Renal cortex interstitium (tissue), 15 donors: ENCODE data around the gene LCP1. TPM values are rescaled to one million over a fixed set of nuclear protein-coding genes. Genes with fewer than 3 reads are reported as not detected.
"Not testable (repeated sequence)": the region's sequence is repeated elsewhere in the genome, so short reads cannot be mapped to it uniquely, and the experiment has no call there.

Source experiments
- DNase-seq, 11 donors: peaks; one replicate each; pipeline ENCODE4 v3.0.0-alpha.2; 2013; ENCODE audit warnings: low read depth in 9 of 11, low spot score in 4 of 11; ENCODE audit errors: extremely low read depth in 1 of 11
- long read RNA-seq, 16 experiments: transcript quantifications; one replicate each; lab custom pipeline, GENCODE V29; 2026
- polyA plus RNA-seq, 3 donors: library from polyadenylated mRNA; unstranded; fragments of 120-200 nt; gene quantifications; one replicate each; pipeline ENCODE4 v1.2.1, GENCODE V29; 2013; ENCODE audit not compliant: insufficient read length in 3 of 3

The LCP1 gene, protein sequence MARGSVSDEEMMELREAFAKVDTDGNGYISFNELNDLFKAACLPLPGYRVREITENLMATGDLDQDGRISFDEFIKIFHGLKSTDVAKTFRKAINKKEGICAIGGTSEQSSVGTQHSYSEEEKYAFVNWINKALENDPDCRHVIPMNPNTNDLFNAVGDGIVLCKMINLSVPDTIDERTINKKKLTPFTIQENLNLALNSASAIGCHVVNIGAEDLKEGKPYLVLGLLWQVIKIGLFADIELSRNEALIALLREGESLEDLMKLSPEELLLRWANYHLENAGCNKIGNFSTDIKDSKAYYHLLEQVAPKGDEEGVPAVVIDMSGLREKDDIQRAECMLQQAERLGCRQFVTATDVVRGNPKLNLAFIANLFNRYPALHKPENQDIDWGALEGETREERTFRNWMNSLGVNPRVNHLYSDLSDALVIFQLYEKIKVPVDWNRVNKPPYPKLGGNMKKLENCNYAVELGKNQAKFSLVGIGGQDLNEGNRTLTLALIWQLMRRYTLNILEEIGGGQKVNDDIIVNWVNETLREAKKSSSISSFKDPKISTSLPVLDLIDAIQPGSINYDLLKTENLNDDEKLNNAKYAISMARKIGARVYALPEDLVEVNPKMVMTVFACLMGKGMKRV
- polyA plus RNA-seq = 10 to 100 TPM in 1 of 3 donors, 1 to 10 TPM in 2; 8.7 to 11.5 (median 9.7) TPM
- long read RNA-seq, donor 1, partial matches to known transcripts = 0 of 2 reads
- long read RNA-seq, donor 1, other reads (novel, unspliced or antisense) = 0 of 2 reads
- long read RNA-seq, donor 2, transcript LCP1-201 (16 exons, 3,787 nt) = major isoform, 5 of 5 reads
- long read RNA-seq, donor 2, partial matches to known transcripts = 0 of 5 reads
- long read RNA-seq, donor 2, other reads (novel, unspliced or antisense) = 0 of 5 reads
- long read RNA-seq, donor 3, partial matches to known transcripts = 0 of 3 reads
- long read RNA-seq, donor 3, other reads (novel, unspliced or antisense) = 0 of 3 reads
- long read RNA-seq, donor 4, partial matches to known transcripts = 0 of 3 reads
- long read RNA-seq, donor 4, other reads (novel, unspliced or antisense) = 0 of 3 reads
- long read RNA-seq, donor 5 = 0 reads
- long read RNA-seq, donor 6 = 0 reads
- long read RNA-seq, donor 7, partial matches to known transcripts = 0 of 1 reads
- long read RNA-seq, donor 7, other reads (novel, unspliced or antisense) = 0 of 1 reads
- long read RNA-seq, donor 8 = 0 reads
- long read RNA-seq, donor 9 = 0 reads
- long read RNA-seq, donor 10, partial matches to known transcripts = 0 of 1 reads
- long read RNA-seq, donor 10, other reads (novel, unspliced or antisense) = 0 of 1 reads
- long read RNA-seq, donor 11, partial matches to known transcripts = 0 of 2 reads
- long read RNA-seq, donor 11, other reads (novel, unspliced or antisense) = 0 of 2 reads
- long read RNA-seq, donor 12 = 0 reads
- long read RNA-seq, donor 13 = 0 reads
- long read RNA-seq, donor 14, partial matches to known transcripts = 0 of 1 reads
- long read RNA-seq, donor 14, other reads (novel, unspliced or antisense) = 0 of 1 reads
- long read RNA-seq, donor 15 = 0 reads
- long read RNA-seq, donor 16, partial matches to known transcripts = 0 of 4 reads
- long read RNA-seq, donor 16, other reads (novel, unspliced or antisense) = 0 of 4 reads

DNA sequence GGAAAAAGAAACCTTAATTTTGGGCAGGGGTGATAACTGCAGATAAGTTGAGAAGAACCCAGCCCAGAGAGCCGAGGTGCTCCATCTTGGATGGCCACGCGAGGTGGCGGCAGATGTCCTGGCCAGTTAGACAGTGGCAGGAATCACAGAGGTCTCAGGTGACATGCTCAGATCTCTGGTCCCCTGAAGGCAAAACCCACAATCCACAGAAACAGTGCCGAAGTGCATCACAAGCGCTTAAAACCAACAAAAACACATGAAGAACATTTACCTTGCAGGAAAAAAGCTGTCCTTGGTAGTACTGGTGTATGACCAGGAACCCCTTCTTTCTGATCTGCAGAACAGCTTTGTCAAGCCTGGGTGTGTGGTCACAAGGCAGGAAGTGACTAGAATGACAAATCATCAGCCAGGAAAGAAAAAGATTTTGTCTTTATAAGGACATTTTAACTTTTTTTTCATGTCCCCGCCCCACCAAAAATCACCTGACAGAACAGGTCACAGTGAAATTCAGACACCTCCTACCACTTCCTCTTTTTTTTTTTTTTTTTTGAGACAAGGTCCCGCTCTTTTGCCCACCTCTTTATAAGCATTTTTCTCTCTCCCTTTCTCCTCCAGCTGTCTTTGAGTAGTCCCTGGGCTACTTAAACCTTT, at the start of gene LCP1:
LCP1 (minus strand) TSS at position 338 of the 651 bp plus-strand sequence. CDS start 22,515 bp downstream, outside the sequence.
- no peak for DNase-seq

DNA sequence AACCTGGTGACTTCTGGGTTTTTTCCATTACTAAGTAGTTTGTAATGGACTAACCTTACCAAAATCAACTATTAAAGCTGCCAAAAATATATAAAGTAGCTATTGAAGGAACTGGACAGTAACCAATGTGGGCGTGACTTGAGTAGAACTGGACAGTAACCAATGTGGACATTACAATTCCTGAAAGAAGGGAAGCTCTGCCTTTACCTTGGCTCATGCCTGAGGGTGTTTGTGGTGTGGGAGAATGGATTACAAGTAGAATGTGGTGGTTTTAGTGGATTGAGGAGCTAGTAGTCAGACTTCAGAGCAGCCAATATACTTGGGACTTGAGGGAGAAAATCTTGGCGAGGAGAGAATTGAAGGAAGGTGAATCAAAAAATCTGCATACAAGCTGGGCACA, 47.3 kb upstream of the LCP1 start:
- DNase-seq = no peak

DNA sequence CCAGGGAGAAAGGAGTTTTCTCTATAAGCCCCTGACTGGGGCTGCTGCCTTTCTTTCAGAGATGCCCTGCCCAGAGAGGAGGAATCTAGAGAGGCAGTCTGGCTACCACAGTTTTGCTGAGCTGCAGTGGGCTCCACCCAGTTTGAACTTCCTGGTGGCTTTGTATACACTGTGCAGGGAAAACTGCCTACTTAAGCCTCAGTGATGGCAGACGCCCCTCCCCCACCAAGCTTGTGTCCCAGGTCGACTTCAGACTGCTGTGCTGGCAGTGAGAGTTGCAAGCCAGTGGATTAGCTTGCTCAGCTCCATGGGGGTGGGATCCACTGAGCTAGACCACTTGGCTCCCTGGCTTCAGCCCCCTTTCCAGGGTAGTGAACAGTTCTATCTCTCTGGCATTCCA, 38.3 kb upstream of the LCP1 start:
- DNase-seq = peak in 1 of 11 donors; percentile 2

DNA sequence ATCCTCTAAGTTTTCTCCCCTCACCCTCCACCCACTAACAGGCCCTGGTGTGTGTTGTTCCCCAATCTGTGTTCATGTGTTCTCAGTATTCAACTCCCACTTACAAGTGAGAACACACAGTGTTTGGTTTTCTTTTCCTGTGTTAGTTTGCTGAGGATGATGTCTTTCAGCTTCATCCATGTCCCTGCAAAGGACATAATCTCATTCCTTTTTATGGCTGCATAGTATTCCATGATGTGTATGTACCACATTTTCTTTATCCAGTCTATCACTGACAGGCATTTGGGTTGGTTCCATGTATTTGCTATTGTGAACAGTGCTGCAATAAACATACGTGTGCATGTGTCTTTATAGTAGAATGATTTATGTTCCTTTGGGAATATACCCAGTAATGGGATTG, 32.8 kb upstream of the LCP1 start:
- DNase-seq = not testable (repeated sequence)

DNA sequence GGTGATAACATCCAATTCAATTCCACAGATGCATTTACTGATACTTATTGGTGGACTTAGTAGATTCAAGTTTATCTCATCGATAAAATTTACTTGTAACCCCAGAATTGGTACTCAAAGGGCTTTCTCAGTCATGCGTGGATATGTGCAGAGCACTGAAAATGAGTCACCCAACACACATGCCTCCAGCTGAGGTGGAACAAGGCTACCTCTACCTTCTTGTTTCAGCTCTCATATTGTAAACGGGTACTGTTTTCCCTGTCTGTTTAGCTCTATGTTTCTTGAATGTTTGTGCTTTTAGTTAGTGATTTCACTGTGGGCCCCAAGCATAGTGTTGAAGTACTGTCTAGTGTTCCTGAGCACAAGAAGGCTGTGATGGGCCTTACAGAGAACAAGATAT, 31.3 kb upstream of the LCP1 start:
- no peak for DNase-seq

DNA sequence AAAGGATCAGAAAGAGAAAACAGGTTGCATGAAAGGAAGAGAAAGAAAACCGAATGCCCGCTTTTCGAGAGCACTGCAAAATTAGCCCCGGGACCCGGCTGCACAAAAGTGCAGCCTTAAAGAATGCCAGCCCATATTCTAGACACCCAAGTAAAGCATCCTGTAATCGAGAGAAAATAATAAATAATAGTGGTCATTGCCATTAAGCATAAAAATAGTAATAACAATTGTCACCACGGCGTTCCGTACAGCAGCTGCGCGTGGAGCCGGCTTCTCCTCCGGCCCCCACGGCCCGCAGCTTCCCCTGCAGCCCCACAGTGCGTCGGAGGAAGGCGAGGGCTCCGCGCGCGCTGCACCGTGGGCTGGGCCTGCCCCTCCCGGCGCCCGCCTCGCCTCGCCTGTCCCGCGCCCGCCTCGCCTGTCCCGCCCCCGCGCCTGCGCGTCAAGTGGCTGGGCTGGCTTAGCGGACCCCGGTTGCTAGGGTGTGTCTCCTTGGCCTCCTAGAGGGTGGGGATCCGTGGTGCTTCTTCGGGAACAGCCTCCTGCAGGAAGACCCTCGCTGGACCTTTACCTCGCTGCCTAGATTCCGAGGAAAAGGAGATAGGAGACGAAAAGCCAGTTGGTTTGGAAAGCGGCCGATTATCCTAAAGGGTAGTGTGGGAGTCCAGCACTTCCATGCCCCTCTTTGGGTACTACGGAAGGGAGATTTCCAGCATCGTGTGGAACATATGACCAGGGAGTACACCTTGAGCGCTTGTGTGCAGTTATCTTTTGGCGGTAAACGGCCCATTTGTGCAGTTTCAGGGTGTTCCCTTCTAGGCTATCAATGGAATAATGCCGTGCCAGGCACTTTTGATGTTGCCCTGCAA, 29.7 kb upstream of the LCP1 start, which contains the start of gene LRRC63:
LRRC63 (plus strand) TSS at position 446 of the 869 bp plus-strand sequence. CDS start 1,107 bp downstream, outside the sequence.
- peak; percentile 7 to 51 (median 36) for DNase-seq

DNA sequence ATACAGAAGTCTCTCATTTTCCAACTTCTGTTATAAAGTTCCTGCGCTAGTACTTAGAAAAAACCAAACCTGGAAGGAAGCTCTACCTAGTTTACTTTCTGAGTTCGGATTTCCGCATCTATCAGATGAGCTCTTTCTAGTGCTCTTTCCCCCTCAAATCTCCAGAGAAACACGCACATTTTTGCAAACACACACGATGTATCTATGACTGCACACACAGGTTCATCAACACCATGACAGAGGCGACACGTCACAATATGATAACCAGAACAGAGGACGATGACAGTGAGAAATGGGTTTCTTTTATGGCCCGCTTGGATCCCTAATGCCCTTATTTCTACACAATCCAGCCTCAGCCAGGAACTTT, 29.1 kb upstream of the LCP1 start:
- peak in 2 of 11 donors; percentile 0 to 2 for DNase-seq

DNA sequence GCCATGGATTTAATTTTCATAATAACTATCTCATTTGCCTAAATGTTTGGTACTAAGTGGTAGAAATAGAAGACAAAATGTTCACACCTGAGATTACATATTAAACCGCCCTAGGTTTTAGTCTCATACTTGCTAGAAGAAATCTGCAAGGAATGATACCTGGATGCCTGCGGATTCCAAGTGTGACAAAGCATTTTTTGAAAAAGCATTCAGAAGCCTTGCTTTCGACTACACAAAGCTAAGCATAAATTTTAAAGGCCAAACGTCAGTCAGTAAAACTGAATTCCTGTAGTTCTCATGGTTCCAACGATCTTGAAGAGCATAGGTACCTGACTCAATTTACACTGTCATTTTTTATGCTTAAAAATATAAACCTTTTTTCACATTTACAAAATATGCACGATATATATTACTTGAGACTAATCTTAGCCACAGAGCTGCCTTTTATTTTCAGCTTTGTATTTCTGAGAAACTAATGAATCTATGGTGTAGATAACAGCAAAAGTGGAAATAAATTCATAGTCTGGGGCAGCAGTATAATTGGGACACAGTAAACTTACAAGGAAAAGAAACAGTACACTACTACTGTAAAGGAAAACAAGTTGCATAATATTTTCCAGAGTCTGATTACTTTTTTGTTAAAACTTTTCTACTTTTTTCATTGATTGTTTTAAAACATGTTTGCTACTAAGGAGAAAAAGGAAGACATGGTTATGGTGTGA, 28.5 kb upstream of the LCP1 start:
- no peak for DNase-seq

DNA sequence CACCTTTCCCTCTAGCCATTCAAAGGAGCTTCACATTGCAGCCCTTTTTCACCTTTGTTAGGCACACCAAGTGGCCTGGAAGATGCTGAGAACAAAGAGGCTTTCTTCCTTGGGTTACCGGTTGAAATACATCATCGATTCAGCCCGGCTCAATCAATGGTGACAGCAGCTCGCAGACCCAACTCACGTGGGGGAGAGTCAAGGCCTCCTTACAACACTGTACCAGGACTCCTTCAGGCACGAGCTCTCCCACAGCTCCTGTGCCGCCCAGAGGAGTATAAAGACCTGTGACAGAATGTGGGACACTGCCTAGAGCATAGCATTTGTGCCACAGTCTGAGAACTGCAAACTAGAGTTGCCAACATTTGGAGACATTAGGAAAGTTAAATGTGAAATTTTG, 25.9 kb upstream of the LCP1 start:
- DNase-seq = no peak

DNA sequence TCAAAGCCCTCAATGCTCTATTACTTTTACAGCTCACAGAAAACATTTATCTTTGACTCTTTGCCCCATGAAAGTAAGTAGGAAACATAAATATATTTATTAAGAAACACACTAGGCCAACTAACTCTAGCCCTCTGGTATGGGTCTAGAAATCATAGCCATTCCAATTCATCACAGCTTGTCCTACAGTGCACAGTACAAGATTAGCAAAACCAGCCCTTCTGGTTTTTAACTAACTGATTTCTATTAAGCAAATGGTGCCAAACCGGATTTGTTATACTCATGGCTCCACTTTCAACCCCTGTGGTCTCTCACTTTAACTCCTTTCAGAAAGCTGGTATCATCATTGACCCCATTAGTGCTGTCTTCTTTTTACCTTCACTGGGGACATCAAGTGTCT, 24.2 kb upstream of the LCP1 start:
- peak in 1 of 11 donors; percentile 22 for DNase-seq

DNA sequence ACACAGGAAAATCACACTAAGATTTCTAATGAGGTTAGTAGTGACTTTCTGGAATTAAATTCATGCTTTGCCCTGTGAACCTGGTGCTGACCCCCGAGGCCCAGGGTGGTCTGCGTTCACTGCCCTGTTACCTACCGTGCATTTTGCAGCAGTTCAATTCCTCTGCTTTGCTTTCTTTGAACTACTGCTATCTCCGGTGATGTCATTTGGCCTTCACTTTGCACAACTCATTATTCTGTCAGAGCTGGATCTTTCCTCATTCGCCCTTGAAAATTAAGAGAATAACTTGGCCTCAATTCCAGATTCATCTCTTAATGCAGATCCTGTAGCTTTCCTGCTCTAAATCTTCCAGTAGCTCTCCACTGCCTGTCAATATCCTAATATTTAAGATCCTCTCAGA, 21.0 kb upstream of the LCP1 start:
- no peak for DNase-seq

DNA sequence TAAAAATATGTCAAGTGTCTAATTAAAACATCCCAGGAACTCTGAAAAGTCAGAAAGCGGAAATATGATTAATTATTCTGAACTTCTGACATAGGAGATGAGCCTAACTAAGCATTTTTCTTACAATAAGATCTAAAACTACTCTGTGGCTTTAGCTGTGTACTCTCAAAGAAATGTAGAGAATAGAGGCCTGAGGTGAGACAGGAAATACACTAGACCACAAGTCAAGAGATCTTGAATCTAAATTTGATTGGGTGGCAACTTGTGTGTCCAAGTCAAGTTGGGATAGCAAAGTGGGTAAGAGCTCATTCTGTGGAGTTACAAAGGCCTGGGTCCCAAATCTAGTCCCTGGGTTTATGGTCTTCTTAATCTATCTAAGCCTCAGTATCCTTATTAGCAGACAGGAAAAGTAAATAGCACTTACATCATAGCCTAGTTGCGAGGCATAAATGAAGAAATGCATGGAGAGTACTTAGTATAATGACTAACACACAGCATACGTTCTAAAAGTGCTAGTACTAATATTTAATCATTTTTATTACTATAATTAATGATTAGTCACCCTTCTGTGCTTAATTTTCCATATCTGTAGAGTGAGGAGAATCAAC, 20.3 kb upstream of the LCP1 start:
- DNase-seq = no peak

DNA sequence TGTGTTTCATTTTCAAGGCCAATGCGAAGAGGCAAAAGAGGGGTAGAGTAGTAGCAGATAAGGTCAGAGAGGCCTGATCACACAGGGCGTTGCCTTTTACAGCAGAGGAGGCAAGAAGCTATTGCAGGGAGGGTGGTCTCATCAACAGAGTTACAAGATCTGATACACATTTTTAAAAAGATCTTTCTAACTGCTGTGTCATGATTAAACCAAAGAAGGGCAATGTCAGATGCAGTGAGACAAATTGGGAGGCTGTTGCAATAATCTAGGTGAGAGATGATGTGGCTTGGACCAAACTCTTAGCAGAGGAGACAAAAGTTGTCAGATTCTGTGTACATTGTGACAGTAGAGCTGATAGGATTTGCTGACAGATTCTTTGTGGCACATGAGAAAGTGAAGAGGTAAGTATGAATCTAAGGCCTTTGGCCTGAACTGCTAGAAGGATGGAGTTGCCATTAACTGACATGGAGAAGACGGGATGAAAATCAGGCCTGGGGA, 16.8 kb upstream of the LCP1 start:
- no peak for DNase-seq

DNA sequence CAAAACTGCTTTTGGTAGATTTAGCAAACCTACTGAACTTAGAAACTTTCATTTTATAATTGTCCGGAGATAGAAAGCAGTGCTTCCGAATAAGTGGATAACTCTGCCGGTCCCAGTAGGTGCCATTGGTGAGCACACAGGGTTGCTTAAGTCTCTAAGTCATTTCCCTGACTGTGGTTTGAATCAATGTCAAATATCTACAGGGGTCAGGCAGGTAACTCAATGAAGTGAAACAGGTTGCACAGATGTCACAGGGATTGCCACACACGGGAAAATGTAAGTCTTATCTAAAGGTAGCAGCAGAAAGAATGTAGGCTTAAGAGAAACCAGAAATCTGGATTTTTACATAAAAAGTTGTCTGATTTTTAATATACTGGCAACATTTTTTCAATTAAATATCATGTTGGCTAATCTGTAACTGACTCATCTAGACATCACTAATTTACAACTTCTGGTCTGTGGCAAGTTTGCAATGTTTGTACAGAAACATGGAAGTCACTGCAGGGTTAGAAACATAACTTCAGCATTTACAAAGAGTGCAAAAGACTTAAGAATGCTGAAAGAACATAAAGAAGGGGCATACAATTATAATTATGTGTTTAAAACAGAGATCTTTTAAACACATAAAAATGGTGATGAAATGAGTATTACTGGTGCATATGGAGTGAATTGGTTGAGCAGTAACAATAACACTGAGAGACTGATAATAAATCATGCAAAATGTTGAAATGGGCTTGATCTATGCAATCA, 15.5 kb upstream of the LCP1 start:
- DNase-seq = no peak

DNA sequence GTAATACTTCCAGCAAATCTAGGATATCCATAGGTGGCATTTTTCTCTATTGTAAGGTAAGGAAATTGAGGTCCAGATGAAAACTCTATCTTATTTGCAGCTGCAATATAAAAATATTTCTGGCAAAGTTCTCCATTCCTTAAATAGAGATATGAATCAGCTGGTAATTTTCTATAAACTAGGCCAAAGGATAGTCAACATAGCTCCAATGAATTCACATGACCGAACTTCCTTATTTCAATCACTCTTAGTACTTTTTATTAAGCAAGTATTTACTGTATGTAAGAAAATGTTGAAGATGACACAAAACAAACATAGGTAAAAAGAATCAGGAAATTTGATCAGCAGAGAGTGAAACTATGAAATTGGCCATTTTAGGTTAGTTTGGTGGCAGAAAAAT, 13.0 kb upstream of the LCP1 start:
- no peak for DNase-seq
